Heart left ventricle (tissue), 13 donors: Measurements from ENCODE around the gene NT5E.

Experiments used
- CTCF ChIP-seq, 12 donors: fragments of 200-600 bp; sonication (generic) in 4 of 12; IDR thresholded peaks; one replicate each; pipeline versions ENCODE4 v1.5.0 to v1.8.0; 2018 to 2022; ENCODE audit warnings: antibody characterized with exemption in 12 of 12, mild to moderate bottlenecking in 5 of 12
- POLR2A ChIP-seq, 2 donors: fragments of 450-650 bp; IDR thresholded peaks; one replicate each; pipeline ENCODE4 v1.6.1; 2017; ENCODE audit warnings: antibody characterized with exemption in 2 of 2, mild to moderate bottlenecking in 2 of 2, moderate library complexity in 2 of 2
- donor health status: ischemic (EF 13 %, LVEDD 7.1; RV severe dilation, severe dysfunction).
- donor health status: DM: no; HTN: yes; CAD: no.
- donor health status: DM: no; HTN: no; CAD: no.
- donor health status: ischemic (EF 25% LVEDD 6.9; RV normal size, moderate dysfunction).
- donor health status: ischemic (EF 25% LVEDD 5.7; RV mildly dilated, moderate dysfunction).
- donor health status: ischemic (EF 35%, LVEDD 5.7; RV mildly dilated, moderate dysfunction).
- donor health status: nonischemic (EF 11% LVEDD 7.7; RV severe dilation, severe dysfunction).
- donor health status: DM: yes; HTN: yes; CAD: no.
- donor health status: PGD.
- donor health status: ischemic (EF 29% LVEDD 5.4; RV normal size, mild dysfunction).
- donor health status: nonischemic (EF 23%, LVEDD 6.1; RV moderate dilation, normal function).

GRCh38 chr6:85506441-85507093 is 56.7 kb downstream of the NT5E start:
- TF ChIP-seq CTCF (IDR thresholded peaks at IDR 0.05) (no peak), POLR2A (IDR thresholded peaks at IDR 0.05) (no peak)
